NCI-H748 (cell line): ENCODE measurements around the gene ZNF283.
"Not testable (repeated sequence)": the region's sequence is repeated elsewhere in the genome, so short reads cannot be mapped to it uniquely, and the experiment has no call there.

ENCODE experiments used
- DNase-seq: peaks from one replicate; lab custom pipeline; 2025; ENCODE audit not compliant: unreplicated experiment; lab: John Stamatoyannopoulos, UW

Gene ZNF283

DNA sequence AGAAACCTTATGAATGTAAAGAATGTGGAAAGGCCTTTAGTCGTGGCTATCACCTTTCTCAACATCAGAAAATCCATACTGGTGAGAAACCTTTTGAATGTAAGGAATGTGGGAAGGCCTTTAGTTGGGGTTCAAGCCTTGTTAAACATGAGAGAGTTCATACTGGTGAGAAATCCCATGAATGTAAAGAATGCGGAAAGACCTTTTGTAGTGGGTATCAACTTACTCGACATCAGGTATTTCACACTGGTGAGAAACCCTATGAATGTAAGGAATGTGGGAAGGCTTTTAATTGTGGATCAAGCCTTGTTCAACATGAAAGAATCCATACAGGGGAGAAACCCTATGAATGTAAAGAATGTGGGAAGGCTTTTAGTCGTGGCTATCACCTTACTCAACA lies 20.8 kb downstream of the ZNF283 start:
- DNase-seq, result no peak

DNA sequence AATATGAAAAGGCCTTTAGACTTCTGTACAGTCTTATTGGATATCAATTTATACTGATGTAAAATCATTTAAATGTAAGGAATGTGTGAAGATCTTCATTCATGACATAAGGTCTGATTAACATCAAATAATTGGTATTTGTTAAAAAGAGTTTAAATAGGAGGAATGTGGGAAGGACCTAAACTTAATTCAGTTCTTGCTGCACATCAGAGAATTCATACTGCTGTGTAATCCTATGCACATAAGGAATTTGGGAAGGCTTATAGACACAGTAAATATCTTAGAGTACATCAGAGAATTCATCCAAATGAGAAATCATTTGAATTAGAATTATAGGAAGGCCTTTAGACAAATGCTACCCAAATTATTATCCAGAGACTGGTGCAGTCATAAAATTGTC lies 21.7 kb downstream of the ZNF283 start:
- DNase-seq, result no peak

DNA sequence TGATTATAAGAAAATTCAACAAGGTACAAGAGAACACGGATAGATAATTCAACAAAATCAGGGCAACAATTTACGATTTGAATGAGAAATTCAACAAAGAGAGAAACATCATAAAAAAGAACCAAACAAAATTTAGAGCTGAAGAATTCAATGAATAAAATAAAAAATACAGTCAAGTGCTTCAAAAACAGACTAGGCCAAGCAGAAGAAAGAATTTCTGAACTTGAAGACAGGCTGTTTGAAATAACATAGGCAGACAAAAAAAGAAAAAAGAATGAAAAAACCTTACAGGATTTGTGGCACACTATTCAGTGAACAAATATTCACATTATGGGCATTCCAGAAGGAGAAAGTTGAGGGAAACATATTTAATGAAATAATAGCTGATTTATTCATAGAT lies 31.1 kb downstream of the ZNF283 start:
- DNase-seq, result no peak

DNA sequence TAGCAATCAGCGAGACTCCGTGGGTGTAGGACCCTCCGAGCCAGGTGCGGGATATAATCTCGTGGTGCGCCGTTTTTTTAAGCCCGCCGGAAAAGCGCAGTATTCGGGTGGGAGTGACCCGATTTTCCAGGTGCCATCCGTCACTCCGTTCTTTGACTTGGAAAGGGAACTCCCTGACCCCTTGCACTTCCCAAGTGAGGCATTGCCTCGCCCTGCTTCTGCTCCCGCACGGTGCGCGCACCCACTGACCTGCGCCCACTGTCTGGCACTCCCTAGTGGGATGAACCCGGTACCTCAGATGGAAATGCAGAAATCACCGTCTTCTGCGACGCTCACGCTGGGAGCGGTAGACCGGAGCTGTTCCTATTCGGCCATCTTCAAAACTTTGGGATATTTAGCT lies 39.8 kb downstream of the ZNF283 start:
- DNase-seq, result not testable (repeated sequence)

DNA sequence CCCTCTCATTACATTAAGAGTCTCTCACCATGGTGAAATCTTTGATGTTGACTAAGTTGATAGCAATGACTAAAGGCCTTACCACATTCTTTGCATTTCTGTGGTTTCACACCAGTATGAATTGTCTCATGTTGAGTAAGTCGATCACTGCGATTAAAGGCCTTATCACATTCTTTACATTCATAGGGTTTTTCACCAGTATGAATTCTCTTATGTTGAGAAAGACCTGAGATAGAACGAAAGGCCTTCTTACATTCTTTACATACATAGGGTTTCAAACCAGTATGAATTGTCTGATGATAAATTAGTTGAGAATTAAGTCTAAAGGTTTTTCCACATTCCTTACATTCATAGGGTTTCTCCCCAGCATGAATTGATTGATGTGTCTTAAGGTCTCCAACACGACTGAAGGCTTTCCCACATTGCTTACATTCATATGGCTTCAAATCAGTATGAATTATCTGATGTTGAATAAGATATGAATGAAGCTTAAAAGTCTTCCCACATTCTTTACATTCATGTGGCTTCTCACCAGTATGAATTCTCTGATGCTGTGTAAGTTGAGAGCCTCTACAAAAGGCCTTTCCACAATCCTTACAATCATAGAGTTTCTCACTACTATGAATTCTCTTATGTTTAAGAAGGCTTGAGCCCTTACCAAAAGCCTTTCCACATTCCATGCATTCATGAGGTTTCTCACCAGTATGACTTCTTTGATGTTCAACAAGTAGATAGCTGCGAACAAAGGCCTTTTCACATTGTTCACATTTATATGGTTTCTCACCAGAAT lies 45.6 kb downstream of the ZNF283 start:
- DNase-seq, result no peak

DNA sequence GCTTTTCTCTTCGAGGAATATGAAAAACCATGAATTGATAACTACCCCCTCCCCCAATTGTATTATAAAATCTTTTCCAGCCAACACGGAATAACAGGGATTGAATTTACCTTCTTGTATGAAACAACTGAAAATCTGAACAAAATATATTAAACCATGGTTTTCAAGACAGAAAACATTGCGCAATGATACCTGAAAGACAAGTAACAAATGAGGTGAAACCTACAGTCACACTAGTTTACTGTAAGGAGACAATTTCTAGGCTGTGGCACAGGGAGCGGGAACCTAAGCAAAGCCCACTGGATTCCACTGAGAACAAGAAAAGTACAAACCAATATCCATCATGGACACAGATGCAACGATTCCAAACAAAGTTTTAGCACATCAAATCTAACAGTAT lies 53.4 kb downstream of the ZNF283 start:
- no peak for DNase-seq

DNA sequence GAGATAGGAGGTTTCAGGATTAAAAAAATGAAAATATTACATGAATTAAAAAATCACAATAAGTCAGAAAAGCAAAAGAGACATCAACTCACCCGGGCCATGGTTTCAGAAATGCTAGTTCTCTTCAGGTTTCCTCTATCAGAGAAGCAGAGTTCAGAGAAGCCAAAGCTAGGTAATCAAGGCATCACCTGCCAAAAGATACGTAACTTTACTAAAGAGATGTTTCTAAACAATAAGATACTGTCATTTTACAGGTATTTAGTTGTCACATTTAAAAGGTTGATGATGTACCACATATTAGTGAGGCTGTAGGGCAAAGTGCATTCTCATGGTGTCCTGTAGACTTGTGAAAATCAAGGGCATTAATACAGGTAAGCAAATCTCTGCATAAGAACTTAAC lies 56.7 kb downstream of the ZNF283 start, which contains the start of gene ZNF404:
Gene ZNF404 (minus strand): TSS at position 101 of the 400 bp plus-strand sequence.
- no peak for DNase-seq

DNA sequence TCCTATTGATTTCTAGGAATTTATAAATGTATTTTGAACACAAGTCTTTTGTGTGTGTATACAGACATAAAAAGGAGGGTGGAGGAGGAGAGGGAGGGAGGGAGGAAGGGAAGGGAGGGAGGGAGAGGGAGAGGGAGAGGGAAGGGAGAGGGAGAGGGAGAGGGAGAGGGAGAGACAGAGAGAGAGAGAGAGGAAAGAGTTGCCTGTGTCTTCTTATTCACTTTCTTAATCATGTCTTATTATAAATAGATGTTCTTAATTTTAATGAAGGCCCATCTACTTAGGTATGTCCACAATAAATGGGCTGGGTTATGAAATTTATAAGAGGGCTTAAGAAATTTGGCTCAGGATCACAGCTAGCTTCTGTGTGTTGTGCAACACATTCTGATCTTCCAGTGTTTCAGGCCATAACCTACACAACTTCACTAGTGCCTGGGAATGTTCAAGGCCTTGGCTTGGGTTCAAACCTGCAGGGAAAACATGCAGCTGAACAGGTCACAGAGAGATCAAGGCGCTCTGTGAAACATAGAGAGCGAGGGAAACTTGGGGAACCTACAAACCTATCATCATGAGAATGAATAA lies 68.7 kb downstream of the ZNF283 start:
- no peak for DNase-seq
